Neural progenitor cell (in vitro differentiated cells): ENCODE results near the gene CHMP1A. TPM values are rescaled to one million over a fixed set of nuclear protein-coding genes. Genes with fewer than 3 reads are reported as not detected.
"Not testable (repeated sequence)": the region's sequence is repeated elsewhere in the genome, so short reads cannot be mapped to it uniquely, and the experiment has no call there.

Source experiments
- DNase-seq: peaks from one replicate; pipeline ENCODE4 v3.0.0-alpha.2; 2016; ENCODE audit warnings: low spot score
- H2AFZ ChIP-seq: fragments of 200-600 bp; sonication (generic); replicated peaks from 2 replicates; pipeline ENCODE4 v1.6.1; 2016; ENCODE audit warnings: antibody characterized with exemption
- H3F3A ChIP-seq: fragments of 200-600 bp; sonication (generic); 2 replicates; pipeline ENCODE4 v1.6.1; 2016; ENCODE audit warnings: antibody characterized with exemption, low read depth
- H3K27ac ChIP-seq: fragments of 200-600 bp; sonication (generic); 2 replicates; pipeline ENCODE4 v1.5.1; 2016; ENCODE audit warnings: mild to moderate bottlenecking
- H3K27me3 ChIP-seq: fragments of 200-600 bp; sonication (generic); 2 replicates; pipeline ENCODE4 v1.6.1; 2016; ENCODE audit warnings: mild to moderate bottlenecking, moderate library complexity
- H3K36me3 ChIP-seq: fragments of 200-600 bp; sonication (generic); 2 replicates; pipeline ENCODE4 v1.5.1; 2016
- H3K4me1 ChIP-seq: fragments of 200-600 bp; sonication (generic); 2 replicates; pipeline ENCODE4 v1.6.1; 2016; ENCODE audit warnings: mixed run types
- H3K4me2 ChIP-seq: fragments of 200-600 bp; sonication (generic); 2 replicates; pipeline ENCODE4 v1.6.1; 2016
- H3K4me3 ChIP-seq: fragments of 200-600 bp; sonication (generic); 2 replicates; pipeline ENCODE4 v1.5.1; 2016
- H3K79me2 ChIP-seq: fragments of 200-600 bp; sonication (generic); 2 replicates; pipeline ENCODE4 v1.6.1; 2016; ENCODE audit warnings: low read depth
- H3K9ac ChIP-seq: fragments of 200-600 bp; sonication (generic); 2 replicates; pipeline ENCODE4 v1.6.1; 2016
- H3K9me3 ChIP-seq: fragments of 200-600 bp; sonication (generic); 2 replicates; pipeline ENCODE4 v1.5.1; 2016; ENCODE audit warnings: low read depth
- H4K20me1 ChIP-seq: fragments of 200-600 bp; sonication (generic); 2 replicates; pipeline ENCODE4 v1.6.1; 2016; ENCODE audit warnings: low read depth
- H3K27ac Mint-ChIP-seq: 3 replicates; pipeline ENCODE4 v1.8.0; 2021; ENCODE audit warnings: mixed read lengths
- H3K27me3 Mint-ChIP-seq: 2 replicates; pipeline ENCODE4 v1.8.0; 2022; ENCODE audit warnings: low read depth, mild to moderate bottlenecking, inconsistent platforms, moderate library complexity, mixed read lengths; ENCODE audit not compliant: insufficient read depth
- H3K36me3 Mint-ChIP-seq: 3 replicates; pipeline ENCODE4 v1.8.0; 2021; ENCODE audit warnings: mixed read lengths
- H3K4me1 Mint-ChIP-seq: 3 replicates; pipeline ENCODE4 v1.8.0; 2021; ENCODE audit warnings: mixed read lengths
- H3K4me3 Mint-ChIP-seq: 3 replicates; pipeline ENCODE4 v1.8.0; 2021; ENCODE audit warnings: mild to moderate bottlenecking, moderate library complexity, mixed read lengths
- H3K9me3 Mint-ChIP-seq: 3 replicates; pipeline ENCODE4 v1.8.0; 2020; ENCODE audit warnings: mixed read lengths
- EZH2 ChIP-seq: fragments of 200-600 bp; sonication (generic); IDR thresholded peaks from 2 replicates; pipeline ENCODE4 v1.6.1; 2017; ENCODE audit warnings: antibody characterized with exemption, mild to moderate bottlenecking, moderate library complexity
- EZH2phosphoT487 ChIP-seq: fragments of 200-600 bp; sonication (generic); IDR thresholded peaks from 2 replicates; pipeline ENCODE4 v1.6.1; 2017; ENCODE audit warnings: antibody characterized with exemption
- total RNA-seq: library from RNA; depleted of rRNA; stranded (reverse); fragments of >200 nt; gene quantifications from 2 replicates; pipeline ENCODE4 v1.2.3, GENCODE V29; 2015; ENCODE audit warnings: low replicate concordance
- TF ChIP-seq, protein P1 (sequence below): fragments of 200-600 bp; sonication (generic); IDR thresholded peaks from 2 replicates; pipeline ENCODE4 v1.5.1; 2017; ENCODE audit warnings: antibody characterized with exemption, mild to moderate bottlenecking

CHMP1A gene
- total RNA-seq, 1 donor from 2014 or later: 34.6 TPM

DNA sequence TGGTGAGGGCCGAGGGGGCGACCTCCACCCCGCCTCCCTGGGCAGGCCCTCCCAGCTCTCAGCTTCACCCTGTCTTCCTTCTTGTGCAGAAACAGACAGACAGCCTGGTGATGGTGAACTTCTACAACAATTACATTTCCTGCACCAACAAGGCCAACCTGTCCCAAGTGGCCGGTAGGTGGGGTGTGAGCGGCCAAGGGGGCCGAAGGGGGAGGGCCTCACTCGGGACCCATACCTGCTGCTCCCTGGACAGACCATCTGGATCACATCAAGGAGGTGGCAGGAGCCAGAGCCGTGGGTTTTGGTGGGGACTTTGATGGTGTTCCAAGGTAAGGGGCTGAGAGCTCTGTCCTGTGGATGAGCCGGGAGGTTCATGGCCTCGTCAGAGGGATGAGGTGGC is 20.1 kb downstream of the CHMP1A start:
- no peak overlapping the region for H3K27ac ChIP-seq
- Mint-ChIP-seq H3K36me3 (no peaks in the 10 kb centered on the region), H3K9me3 (no peaks in the 10 kb centered on the region), H3K4me3 (no peak overlapping the region), H3K27ac (no peak overlapping the region), H3K4me1 (peaks cover 10% of the 10 kb centered on the region), H3K27me3 (peaks cover 21% of the 10 kb centered on the region)
- no peaks in the 10 kb centered on the region for H4K20me1 ChIP-seq
- DNase-seq: no peak
- TF ChIP-seq, protein P1, sequence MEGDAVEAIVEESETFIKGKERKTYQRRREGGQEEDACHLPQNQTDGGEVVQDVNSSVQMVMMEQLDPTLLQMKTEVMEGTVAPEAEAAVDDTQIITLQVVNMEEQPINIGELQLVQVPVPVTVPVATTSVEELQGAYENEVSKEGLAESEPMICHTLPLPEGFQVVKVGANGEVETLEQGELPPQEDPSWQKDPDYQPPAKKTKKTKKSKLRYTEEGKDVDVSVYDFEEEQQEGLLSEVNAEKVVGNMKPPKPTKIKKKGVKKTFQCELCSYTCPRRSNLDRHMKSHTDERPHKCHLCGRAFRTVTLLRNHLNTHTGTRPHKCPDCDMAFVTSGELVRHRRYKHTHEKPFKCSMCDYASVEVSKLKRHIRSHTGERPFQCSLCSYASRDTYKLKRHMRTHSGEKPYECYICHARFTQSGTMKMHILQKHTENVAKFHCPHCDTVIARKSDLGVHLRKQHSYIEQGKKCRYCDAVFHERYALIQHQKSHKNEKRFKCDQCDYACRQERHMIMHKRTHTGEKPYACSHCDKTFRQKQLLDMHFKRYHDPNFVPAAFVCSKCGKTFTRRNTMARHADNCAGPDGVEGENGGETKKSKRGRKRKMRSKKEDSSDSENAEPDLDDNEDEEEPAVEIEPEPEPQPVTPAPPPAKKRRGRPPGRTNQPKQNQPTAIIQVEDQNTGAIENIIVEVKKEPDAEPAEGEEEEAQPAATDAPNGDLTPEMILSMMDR: no peak
- no peak for TF ChIP-seq EZH2
- no peak for TF ChIP-seq EZH2phosphoT487
- H3K4me1 ChIP-seq: no peaks in the 10 kb centered on the region
- H3K9ac ChIP-seq: no peak overlapping the region
- peaks cover 24% of the 10 kb centered on the region for H3K27me3 ChIP-seq
- no peaks in the 10 kb centered on the region for H3K36me3 ChIP-seq
- peaks cover 3% of the 10 kb centered on the region for H3F3A ChIP-seq
- H2AFZ ChIP-seq: no peak overlapping the region
- H3K4me3 ChIP-seq: no peak overlapping the region
- no peaks in the 10 kb centered on the region for H3K79me2 ChIP-seq
- H3K4me2 ChIP-seq: no peak overlapping the region
- no peaks in the 10 kb centered on the region for H3K9me3 ChIP-seq

DNA sequence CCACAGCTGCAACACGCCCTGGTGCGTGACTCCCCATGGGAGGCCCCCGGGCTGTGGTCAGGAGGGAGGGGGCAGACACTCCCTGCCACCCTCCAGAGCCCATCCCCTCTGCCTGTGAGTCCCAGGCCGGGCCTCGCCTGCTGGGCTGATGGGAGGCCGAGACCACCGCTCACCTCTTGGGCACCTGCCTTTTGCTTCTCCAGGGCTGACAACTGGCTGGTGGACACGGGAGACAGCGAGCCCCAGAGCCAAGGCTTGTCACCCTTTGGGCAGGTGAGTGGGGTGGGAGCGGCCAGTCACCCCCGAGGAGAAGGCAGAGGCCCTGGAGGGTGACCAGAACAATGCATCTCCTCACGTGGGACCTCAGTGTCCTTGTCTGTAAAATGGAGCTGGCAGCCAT is 20.8 kb downstream of the CHMP1A start:
- H3K4me1 ChIP-seq: no peaks in the 10 kb centered on the region
- H2AFZ ChIP-seq: no peak overlapping the region
- no peaks in the 10 kb centered on the region for H3K36me3 ChIP-seq
- Mint-ChIP-seq H3K4me1 (peaks cover 10% of the 10 kb centered on the region), H3K27ac (no peak overlapping the region), H3K36me3 (no peaks in the 10 kb centered on the region), H3K4me3 (no peak overlapping the region), H3K9me3 (no peaks in the 10 kb centered on the region), H3K27me3 (peaks cover 21% of the 10 kb centered on the region)
- H3K9ac ChIP-seq: no peak overlapping the region
- no peak overlapping the region for H3K27ac ChIP-seq
- H3K9me3 ChIP-seq: no peaks in the 10 kb centered on the region
- H3K4me2 ChIP-seq: no peak overlapping the region
- H3F3A ChIP-seq: peaks cover 2% of the 10 kb centered on the region
- DNase-seq: no peak
- no peak overlapping the region for H3K4me3 ChIP-seq
- no peaks in the 10 kb centered on the region for H3K79me2 ChIP-seq
- H3K27me3 ChIP-seq: peaks cover 24% of the 10 kb centered on the region
- H4K20me1 ChIP-seq: no peaks in the 10 kb centered on the region
- TF ChIP-seq EZH2phosphoT487: no peak
- TF ChIP-seq, protein P1: no peak
- TF ChIP-seq EZH2: no peak

DNA sequence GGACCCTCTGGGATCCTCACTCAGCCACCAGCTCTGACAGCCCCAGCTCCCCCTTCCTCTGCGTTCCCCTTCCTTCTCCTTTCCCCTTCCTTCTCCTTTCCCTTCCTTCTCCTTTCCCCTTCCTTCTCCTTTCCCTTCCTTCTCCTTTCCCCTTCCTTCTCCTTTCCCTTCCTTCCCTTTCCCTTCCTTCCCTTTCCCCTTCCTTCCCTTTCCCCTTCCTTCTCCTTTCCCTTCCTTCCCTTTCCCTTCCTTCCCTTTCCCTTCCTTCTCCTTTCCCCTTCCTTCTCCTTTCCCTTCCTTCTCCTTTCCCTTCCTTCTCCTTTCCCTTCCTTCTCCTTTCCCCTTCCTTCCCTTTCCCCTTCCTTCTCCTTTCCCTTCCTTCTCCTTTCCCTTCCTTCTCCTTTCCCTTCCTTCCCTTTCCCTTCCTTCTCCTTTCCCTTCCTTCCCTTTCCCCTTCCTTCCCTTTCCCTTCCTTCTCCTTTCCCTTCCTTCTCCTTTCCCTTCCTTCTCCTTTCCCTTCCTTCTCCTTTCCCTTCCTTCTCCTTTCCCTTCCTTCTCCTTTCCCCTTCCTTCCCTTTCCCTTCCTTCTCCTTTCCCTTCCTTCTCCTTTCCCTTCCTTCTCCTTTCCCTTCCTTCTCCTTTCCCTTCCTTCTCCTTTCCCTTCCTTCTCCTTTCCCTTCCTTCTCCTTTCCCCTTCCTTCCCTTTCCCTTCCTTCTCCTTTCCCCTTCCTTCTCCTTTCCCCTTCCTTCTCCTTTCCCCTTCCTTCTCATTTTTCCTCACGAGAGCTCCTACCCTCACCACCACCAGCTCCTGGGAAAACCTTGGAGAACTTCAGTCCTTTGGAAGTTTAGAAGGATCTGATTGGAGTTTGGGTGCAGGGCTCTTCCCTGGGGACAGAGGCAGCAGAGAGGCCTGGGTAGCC is 22.8 kb downstream of the CHMP1A start:
- not testable (repeated sequence) for H3K9me3 ChIP-seq, H3K4me1 ChIP-seq, H3K79me2 ChIP-seq, H3K4me3 Mint-ChIP-seq, H3K27ac Mint-ChIP-seq, H3K9me3 Mint-ChIP-seq, H3K4me2 ChIP-seq, H3K4me1 Mint-ChIP-seq, DNase-seq, H3F3A ChIP-seq, H2AFZ ChIP-seq, H3K9ac ChIP-seq, H3K27ac ChIP-seq, H3K36me3 ChIP-seq, H3K36me3 Mint-ChIP-seq, H3K4me3 ChIP-seq, H4K20me1 ChIP-seq
- H3K27me3 Mint-ChIP-seq: peaks cover 21% of the 10 kb centered on the region
- H3K27me3 ChIP-seq: peaks cover 24% of the 10 kb centered on the region

DNA sequence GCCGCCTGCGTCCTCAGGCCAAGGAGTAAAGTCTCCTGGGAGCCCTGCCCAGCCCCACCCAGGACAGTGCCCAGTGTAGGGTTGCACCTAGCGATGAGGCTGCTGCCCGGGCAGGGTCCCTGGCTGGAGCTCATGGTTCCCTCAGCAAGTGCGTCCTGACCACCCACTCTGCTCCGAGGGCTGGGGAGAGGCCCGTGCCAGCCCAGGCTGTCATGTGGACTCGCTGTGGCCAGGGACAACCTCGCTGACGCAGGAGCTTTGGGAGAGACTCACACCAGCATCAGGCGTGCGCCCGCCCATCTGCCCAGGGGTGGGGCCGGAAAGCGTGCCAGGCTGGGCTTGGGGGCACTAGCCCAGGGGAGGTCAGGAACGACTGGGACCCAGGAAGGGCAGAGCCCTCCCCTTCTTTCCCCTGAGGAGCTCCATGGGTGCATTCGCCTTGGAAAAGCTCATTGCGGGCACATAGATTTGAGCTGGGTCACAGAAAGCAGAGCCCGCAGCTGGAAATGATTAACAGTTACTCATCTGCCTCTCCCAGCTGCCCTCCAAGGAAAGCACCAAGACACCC is 24.4 kb downstream of the CHMP1A start:
- Mint-ChIP-seq H3K4me1 (no peaks in the 10 kb centered on the region), H3K36me3 (no peaks in the 10 kb centered on the region), H3K4me3 (no peak overlapping the region), H3K9me3 (no peaks in the 10 kb centered on the region), H3K27ac (no peak overlapping the region), H3K27me3 (peaks cover 19% of the 10 kb centered on the region)
- no peaks in the 10 kb centered on the region for H3K36me3 ChIP-seq
- H3K4me2 ChIP-seq: no peak overlapping the region
- H2AFZ ChIP-seq: no peak overlapping the region
- no peaks in the 10 kb centered on the region for H4K20me1 ChIP-seq
- DNase-seq: no peak
- peaks cover 24% of the 10 kb centered on the region for H3K27me3 ChIP-seq
- H3F3A ChIP-seq: no peaks in the 10 kb centered on the region
- H3K27ac ChIP-seq: no peak overlapping the region
- TF ChIP-seq EZH2phosphoT487: no peak
- TF ChIP-seq, protein P1: no peak
- TF ChIP-seq EZH2: no peak
- H3K9me3 ChIP-seq: no peaks in the 10 kb centered on the region
- H3K4me1 ChIP-seq: no peaks in the 10 kb centered on the region
- H3K79me2 ChIP-seq: no peaks in the 10 kb centered on the region
- no peak overlapping the region for H3K9ac ChIP-seq
- no peak overlapping the region for H3K4me3 ChIP-seq
